GM21737 (cell line): Measurements from ENCODE around the gene RBM12.

Experiments
- ATAC-seq: cut with Tn5 transposase; IDR thresholded peaks from one replicate; pipeline ENCODE4 v1.9.1; 2021; ENCODE audit warnings: mild to moderate bottlenecking, moderate library complexity; ENCODE audit not compliant: unreplicated experiment

Gene RBM12

GRCh38 chr20:35660122-35660937 lies 4.4 kb downstream of the RBM12 start:
- ATAC-seq = no peak

GRCh38 chr20:35657271-35657670 lies 7.4 kb downstream of the RBM12 start:
- ATAC-seq = no peak

GRCh38 chr20:35654415-35654814 lies 10.3 kb downstream of the RBM12 start:
- ATAC-seq = no peak

DNA sequence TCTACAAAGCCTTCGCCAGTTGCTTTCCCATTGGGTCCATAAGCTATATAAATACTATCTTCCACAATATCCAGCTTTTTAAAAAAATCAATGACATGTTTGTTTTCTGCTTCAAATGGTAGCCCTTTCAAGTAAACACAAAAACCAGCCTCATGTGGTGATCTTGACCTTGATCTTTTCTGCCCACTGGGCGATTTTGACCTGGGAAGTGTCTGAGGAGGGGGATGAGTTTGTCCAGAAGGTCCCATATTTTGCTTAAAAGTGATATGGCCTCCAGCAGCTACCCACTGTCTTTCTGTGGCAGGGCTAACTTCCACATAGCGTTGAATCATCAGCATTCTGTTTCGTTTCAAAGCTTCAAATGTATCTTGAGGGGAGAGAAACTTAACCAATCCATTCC lies 10.8 kb downstream of the RBM12 start:
- no peak for ATAC-seq

DNA sequence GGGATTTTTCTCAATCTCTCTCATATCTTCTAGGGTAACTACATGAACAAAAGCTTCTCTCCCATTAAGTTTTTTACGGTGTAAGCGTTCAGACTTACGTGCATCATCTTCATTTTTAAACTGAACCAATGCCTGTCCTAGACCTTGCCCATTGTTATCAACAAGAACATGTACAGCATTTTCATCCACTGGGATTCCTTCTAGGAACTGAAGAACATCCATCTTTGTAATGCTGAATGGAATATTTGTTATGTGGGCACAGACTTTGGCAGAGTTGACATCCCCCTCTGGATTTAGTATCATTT lies 11.3 kb downstream of the RBM12 start:
- ATAC-seq = no peak

DNA sequence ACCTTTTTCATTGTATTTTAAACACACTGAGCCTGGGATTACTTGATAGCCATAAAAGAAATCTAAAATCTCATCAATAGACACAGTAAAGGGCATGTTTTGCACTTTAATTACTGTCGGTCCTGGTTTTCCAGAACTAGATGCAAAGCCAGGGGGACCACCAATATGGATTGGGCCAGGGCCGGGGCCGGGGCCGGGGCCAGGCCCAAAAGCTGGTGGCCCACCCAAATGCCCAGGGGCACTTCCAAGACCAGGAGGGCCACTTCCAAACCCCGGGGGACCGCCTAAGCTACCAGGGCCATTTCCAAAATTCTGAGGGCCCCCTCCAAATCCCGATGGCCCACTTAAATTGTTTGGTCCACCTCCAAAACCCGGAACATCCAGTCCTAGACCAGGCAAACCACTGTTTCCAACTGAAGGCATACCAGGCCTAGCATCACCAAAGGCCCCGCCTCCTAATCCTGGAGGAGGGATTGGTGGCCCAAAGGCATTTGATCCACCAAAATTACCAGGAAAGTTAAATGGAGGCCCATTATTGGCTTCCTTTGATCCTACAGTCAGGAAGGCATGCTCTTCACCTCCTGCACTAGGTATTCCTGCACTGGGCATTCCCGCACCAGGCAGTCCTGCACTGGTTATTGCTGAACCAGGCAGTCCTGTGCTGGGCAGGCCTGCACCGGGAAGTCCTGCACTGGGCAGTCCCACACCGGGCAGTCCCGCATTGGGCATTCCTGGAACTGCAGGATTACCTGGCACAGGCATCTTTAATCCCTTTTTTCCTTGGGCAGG lies 11.9 kb downstream of the RBM12 start:
- ATAC-seq = no peak

DNA sequence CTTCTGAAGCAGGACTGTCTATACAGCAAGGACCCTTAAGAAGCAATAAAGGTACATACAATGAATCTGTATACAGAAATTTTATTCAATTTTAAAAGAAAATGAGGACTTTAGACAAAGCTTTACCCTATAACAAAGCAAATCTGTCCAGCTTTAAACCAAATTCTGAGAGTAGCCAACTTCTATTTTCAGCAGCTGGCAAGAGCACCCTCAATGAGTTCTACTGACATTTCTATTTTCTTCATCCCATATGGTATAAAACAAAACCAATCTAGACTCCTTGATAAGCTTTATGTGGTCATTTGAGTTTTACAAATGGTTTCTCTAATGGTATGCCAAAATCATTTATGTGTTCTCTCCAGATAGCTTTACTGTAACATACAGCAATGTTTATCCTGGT lies 12.7 kb downstream of the RBM12 start:
- ATAC-seq = no peak

GRCh38 chr20:35650632-35651031 lies 14.1 kb downstream of the RBM12 start:
- no peak for ATAC-seq

GRCh38 chr20:35648836-35649235 lies 15.9 kb downstream of the RBM12 start:
- ATAC-seq = no peak

DNA sequence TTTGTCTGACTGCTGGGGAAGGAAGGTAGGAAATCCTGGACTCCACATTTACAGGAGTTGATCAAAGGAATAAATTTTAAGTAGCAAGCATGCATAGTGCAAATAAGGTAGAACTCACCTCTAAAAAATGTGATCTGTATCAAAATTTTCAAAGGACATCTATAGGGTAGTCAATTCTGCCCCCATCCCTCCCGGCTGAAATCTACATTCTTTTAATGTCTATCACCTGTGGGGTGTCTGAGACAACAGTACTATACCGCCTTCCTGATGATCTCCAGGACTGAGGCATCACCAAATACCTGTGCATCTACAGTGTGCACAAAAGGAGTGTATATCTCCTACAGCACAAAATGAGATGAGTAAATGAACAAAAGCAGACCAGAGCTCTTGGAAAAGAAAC lies 19.9 kb downstream of the RBM12 start:
- no peak for ATAC-seq

DNA sequence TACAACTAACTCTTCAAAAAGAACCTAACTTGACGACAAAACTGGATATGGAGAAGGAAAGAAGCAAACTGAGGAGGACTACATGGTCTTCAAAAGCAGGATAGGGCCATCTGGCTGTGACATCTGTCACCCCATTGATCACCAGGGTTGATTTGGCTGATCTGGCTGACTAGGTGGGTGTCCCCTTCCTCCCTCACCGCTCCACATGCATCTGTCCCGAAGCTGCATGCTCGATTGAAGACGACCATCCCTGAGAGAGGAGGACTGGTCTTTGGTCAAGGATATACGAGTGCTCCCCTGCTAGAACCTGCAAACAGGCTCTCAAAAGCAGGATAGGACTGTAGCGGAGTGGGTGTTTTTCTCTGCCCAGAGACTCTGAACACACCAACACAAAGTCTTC lies 21.7 kb downstream of the RBM12 start:
- no peak for ATAC-seq

GRCh38 chr20:35641743-35642142 lies 23.0 kb downstream of the RBM12 start:
- no peak for ATAC-seq

- no peak for ATAC-seq
Observed at GRCh38 chr20:35640724-35641123, 24.0 kb downstream of the RBM12 start.

DNA sequence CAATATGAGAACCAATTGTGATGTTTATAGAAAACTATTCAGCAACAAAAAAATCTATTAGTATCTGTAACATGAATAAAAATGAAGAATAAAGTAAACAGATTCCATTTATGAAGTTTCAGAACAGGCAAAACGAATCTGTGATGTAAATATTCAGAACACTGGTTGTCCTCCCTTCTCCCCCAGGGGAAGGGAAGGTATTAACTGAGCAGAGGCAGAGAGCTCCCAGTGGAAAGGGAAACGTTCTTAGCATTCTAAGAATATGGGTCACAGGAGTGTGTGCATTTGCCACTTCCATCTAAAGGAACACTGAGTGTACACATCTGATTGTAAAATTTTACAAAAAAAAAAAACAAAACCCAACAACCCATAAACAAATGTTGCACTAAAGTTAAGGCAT lies 25.9 kb downstream of the RBM12 start:
- ATAC-seq = no peak

DNA sequence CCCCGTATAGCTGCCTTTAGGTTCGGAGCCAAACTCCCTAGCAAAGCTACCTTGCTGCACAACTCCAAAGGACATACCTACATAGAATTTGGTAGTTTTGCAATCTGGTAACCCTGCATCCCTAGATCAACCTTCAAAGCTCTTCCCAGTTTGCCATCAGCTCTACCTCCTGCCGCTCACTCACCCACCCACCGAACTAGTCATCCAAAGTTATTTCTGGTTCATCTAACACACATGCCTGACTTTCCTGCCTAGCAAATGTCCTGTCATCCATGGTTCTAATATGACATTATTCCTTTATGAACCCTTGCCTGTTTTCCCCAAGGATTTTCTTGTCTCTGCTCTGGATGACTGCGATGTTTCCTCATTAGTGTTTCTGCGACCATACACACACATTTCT lies 27.4 kb downstream of the RBM12 start:
- no peak for ATAC-seq

- ATAC-seq = no peak
Observed at GRCh38 chr20:35636095-35636494, 28.6 kb downstream of the RBM12 start.

- no peak for ATAC-seq
Observed at GRCh38 chr20:35635652-35636051, 29.0 kb downstream of the RBM12 start.

DNA sequence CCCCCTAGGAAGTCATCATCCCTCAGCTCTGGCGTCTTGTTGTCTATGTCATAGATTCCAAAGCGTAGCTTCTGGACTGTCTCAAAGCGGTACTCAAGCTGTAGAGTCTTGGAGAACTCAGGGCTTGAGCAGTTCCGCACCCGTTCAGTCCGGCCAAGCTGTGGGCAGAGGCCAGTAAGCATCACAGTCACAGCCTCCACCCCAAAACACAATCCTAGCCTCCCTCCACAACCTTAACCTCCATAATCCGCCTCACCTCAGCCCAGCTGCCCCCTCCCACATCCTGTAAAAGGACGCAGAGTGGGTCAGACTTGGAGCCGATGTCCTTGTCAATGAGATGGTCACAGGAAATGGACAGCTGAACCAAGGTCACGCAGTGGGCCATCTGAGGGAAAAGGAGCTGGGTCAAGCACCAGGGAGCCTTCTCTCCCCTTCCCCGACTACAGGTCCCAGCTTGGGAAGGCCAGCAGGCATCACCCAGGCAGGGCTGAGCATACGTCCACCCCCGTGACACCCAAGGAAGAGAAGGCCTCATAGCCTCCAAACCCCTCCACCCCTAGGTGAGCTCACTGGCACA lies 32.1 kb downstream of the RBM12 start:
- no peak for ATAC-seq

DNA sequence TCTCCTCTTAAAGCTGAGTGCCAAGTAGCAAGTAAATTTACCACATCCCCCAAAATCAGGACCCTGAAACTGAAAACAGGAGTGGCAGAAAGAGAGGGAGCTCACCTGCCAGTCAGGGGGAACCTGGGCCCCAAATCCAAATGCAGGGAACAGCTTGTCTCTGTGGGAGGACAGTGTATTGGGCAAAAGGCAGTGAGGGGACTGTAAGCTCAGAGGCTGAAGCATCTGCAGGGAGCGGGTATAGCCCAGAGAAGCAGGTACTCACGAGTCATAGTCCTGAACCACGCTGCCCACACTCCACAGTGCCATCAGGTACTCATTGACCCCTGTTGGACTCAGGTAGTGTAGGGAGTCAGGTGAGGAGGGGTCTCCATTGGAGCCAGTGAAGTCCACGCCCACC lies 34.1 kb downstream of the RBM12 start:
- ATAC-seq = no peak

DNA sequence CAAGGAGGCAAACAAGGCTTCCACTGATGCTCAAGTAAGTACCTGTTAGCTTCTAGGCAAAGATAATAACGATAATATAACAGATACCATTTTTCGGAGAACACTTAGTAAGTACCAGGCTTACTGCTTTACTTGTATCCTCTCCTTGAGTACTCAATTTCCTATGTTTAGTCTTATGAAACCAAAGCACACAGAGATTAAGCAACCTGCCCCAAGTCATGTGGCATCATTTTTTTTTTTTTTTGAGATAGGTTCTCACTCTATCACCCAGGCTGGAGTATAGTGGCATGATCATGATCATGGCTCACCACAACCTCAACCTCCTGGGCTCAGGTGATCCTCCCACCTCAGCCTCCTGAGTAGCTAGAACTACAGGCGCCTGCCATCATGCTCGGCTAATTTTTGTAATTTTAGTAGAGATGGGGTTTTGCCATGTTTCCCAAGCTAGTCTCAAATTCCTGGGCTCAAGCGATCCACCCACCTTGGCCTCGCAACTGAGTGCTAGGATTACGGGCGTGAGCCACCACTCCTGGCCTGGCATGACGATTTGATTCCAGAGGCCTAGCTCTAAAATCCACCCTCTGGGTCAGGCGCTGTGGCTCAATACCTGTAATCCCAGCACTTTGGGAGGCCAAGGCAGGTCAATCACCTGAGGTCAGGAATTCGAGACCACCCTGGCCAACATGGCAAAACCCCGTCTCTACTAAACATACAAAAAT lies 35.1 kb downstream of the RBM12 start:
- no peak for ATAC-seq

DNA sequence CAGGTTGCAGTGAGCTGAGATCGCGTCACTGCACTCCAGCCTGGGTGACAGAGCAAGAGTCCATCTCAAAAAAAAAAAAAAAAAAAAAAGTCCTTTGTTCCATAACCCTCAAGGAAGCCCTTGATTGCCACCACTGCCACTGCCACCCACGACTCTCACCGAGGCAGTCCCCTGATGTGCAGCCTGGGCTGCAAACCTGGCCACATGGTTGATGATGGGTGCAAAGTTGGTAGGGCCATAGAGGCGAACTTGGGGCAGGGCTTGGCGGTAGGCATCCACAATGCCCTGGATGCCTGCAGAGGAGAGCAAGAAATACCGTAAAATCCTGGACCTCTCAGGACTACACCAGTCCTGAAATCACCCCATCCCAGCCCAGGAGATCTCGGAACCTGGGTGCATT lies 37.6 kb downstream of the RBM12 start:
- no peak for ATAC-seq
